K562 (cell line): ENCODE measurements around the gene TIPARP.

Experiments used
- CTBP1 ChIP-seq: fragments of 450-650 bp; IDR thresholded peaks from 2 replicates; pipeline ENCODE4 v1.6.1; 2016; ENCODE audit warnings: borderline replicate concordance
- ETV6 ChIP-seq, 3 experiments: fragments of 150-350 bp in 1 of 3; sonication (generic) in 1 of 3; formaldehyde crosslinking in 1 of 3; IDR thresholded peaks; 2 replicates each; pipeline versions ENCODE4 v1.6.1 to v1.8.0; 2014 to 2022; ENCODE audit warnings: borderline replicate concordance in 2 of 3, low read depth in 2 of 3, antibody characterized with exemption in 1 of 3, low read length in 1 of 3, mild to moderate bottlenecking in 1 of 3, missing genetic modification reagents in 1 of 3
- RFX5 ChIP-seq: IDR thresholded peaks from 2 replicates; pipeline ENCODE4 v1.6.1; 2011; ENCODE audit warnings: low read depth, mild to moderate bottlenecking, improper control_type of control experiment, low read length
- SP2 ChIP-seq: IDR thresholded peaks from 2 replicates; pipeline ENCODE4 v1.6.1; 2011; ENCODE audit warnings: mild to moderate bottlenecking, low read depth, low read length, moderate library complexity; ENCODE audit not compliant: poor library complexity, severe bottlenecking; ENCODE audit errors: extremely low read depth
- TCF7 ChIP-seq: sonication (generic); IDR thresholded peaks from 2 replicates; pipeline ENCODE4 v1.6.1; 2016; ENCODE audit warnings: antibody characterized with exemption, borderline replicate concordance
- TF ChIP-seq, protein P1 (sequence below): fragments of 250-450 bp; sonication (Bioruptor Pico); IDR thresholded peaks from 2 replicates; pipeline ENCODE4 v1.5.0; 2020; ENCODE audit warnings: mild to moderate bottlenecking

DNA sequence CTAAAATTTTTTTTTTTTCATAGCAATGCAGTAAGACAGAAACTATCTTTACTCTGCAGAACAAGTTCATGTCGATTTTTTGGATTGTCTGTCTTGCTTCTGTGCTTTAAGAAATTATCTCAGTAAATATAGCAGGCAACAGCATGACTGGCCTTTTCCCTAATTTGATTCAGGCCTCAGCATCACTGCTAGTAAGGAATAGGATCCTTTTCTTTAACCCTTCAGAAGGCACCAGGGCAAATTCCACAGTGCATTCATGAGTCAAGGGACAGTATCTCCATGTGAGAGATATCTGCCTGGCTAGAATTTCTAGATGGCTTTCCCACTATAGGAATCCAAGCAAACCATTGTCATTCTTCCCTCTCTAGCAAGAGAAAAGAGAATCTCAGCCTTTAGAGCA is 71.4 kb downstream of the TIPARP start:
- no peak for TF ChIP-seq ETV6 (IDR thresholded peaks at IDR 0.05; ENCODE audit: borderline replicate concordance in 1 of 2, low read depth in 2 of 2, low read length in 1 of 2)
- TF ChIP-seq ETV6 (CRISPR knock-in tag; IDR thresholded peaks at IDR 0.05; ENCODE audit: borderline replicate concordance): no peak
- TF ChIP-seq RFX5: no peak
- no peak for TF ChIP-seq TCF7
- no peak for TF ChIP-seq CTBP1
- TF ChIP-seq SP2: no peak
- TF ChIP-seq, protein P1, sequence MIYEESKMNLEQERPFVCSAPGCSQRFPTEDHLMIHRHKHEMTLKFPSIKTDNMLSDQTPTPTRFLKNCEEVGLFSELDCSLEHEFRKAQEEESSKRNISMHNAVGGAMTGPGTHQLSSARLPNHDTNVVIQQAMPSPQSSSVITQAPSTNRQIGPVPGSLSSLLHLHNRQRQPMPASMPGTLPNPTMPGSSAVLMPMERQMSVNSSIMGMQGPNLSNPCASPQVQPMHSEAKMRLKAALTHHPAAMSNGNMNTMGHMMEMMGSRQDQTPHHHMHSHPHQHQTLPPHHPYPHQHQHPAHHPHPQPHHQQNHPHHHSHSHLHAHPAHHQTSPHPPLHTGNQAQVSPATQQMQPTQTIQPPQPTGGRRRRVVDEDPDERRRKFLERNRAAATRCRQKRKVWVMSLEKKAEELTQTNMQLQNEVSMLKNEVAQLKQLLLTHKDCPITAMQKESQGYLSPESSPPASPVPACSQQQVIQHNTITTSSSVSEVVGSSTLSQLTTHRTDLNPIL (CRISPR knock-in tag): no peak
